ENCODE data around the gene APRT. TPM values are rescaled to one million over a fixed set of nuclear protein-coding genes. Genes with fewer than 3 reads are reported as not detected.

Gene APRT
- total and polyA plus RNA-seq, 4 experiments from 2014 or later = 171 to 624 (median 372) TPM

DNA sequence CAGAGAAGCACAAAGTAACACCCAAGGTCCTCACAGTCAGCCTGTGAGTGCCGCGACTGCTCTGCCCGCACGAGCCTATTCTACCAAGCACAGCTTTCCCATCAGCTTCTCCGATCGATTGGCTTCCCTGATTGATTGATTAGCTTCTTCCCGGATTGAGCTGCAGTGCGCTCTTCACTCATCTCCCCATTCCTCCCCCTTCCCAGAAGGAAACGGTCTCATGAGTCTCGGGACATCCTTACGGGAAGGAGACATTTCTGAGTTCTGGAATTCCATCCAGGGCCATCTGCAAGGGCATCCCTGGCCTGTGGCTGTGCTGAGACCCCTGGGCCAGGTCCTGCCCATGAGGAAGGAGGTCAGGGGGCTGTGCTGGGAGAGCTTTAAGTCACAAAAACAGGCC lies 44.8 kb downstream of the APRT start:
- H3K36me3 ChIP-seq (ENCODE audit: insufficient read depth, low read length) = peaks cover 4% of the 10 kb centered on the region
- H3K27ac Mint-ChIP-seq = peak overlapping the region; percentile 43 to 91 (median 80)
- no peaks in the 10 kb centered on the region for H3K9me3 Mint-ChIP-seq
- peak overlapping the region in 4 of 8 donors; percentile 11 to 31 (median 30) for H3K4me3 Mint-ChIP-seq
- intact Hi-C loops (cut with micrococcal nuclease) = loop anchor here (2.0 kb wide), 1 partner anchor 14 kb away; no protein-coding TSS in a partner anchor
- no peak overlapping the region for H3K4me3 ChIP-seq (ENCODE audit: low read length in 2 of 2)
- no peaks in the 10 kb centered on the region for H3K27me3 ChIP-seq (ENCODE audit: insufficient read depth, low read length)
- CTCF ChIA-PET (ENCODE audit: partially characterized antibody) = interaction anchor here (1.4 to 1.9 kb wide), 3 partner anchors 12 to 30 kb away, joined by 4 to 9 read pairs (median 5); no protein-coding TSS in a partner anchor
- POLR2A ChIA-PET (ENCODE audit: partially characterized antibody) = interaction anchor here (1.2 to 7.2 kb wide), 2 partner anchors 9 to 14 kb away, joined by 3 to 62 read pairs; no protein-coding TSS in a partner anchor
- peaks cover 13 to 67% (median 33%) of the 10 kb centered on the region in 4 donors for H3K4me1 Mint-ChIP-seq
- no peak for DNase-seq
- no peaks in the 10 kb centered on the region for H3K27me3 Mint-ChIP-seq
- H3K27ac ChIP-seq (ENCODE audit: low read depth, low read length) = no peak overlapping the region
- H3K4me1 ChIP-seq (ENCODE audit: insufficient read depth, low read length) = peaks cover 80% of the 10 kb centered on the region
- peaks cover 0 to 19% of the 10 kb centered on the region in 2 donors for H3K36me3 Mint-ChIP-seq
- H3K9me3 ChIP-seq (ENCODE audit: control insufficient read depth in 1 of 2, low read length in 2 of 2) = no peaks in the 10 kb centered on the region

DNA sequence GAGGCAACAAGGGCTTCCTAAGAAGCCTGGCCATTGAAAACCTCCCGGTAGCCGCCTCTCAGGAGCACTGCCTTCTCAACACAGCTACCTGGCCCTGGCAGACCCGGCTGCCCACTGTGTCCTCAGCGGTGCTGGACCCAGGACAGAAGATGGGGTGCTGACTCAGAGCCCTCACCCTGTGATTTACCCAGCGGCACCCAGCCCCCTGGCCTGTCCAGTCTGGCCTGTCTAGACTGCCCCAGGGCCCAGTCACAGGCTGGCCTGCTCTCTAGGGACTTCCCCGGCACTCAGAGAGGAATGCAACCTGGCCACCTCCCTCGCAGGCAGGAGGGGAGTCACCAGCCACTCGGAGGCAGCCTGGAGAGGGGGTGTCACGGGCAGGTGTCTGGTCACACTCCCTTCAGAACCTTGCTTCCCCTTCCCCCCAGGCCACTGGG lies 46.8 kb downstream of the APRT start:
- Mint-ChIP-seq H3K4me1 (peaks cover 15 to 63% (median 32%) of the 10 kb centered on the region in 4 donors), H3K27ac (peak overlapping the region in 5 of 7 donors; percentile 25 to 65 (median 42)), H3K27me3 (no peaks in the 10 kb centered on the region), H3K4me3 (no peak overlapping the region), H3K36me3 (peaks cover 0 to 19% of the 10 kb centered on the region in 2 donors), H3K9me3 (no peaks in the 10 kb centered on the region)
- Histone ChIP-seq H3K9me3 (ENCODE audit: control insufficient read depth in 1 of 2, low read length in 2 of 2) (no peaks in the 10 kb centered on the region), H3K27ac (ENCODE audit: low read depth, low read length) (no peak overlapping the region), H3K36me3 (ENCODE audit: insufficient read depth, low read length) (peaks cover 4% of the 10 kb centered on the region), H3K4me1 (ENCODE audit: insufficient read depth, low read length) (peaks cover 83% of the 10 kb centered on the region), H3K27me3 (ENCODE audit: insufficient read depth, low read length) (no peaks in the 10 kb centered on the region), H3K4me3 (ENCODE audit: low read length in 2 of 2) (no peak overlapping the region)
- intact Hi-C loops (cut with micrococcal nuclease) = no loop called here
- ChIA-PET CTCF (ENCODE audit: partially characterized antibody) (interaction anchor here (0.8 to 3.3 kb wide), 2 partner anchors 16 to 22 kb away, joined by 3 to 10 read pairs; no protein-coding TSS in a partner anchor), POLR2A (ENCODE audit: partially characterized antibody) (interaction anchor here (1.1 to 7.2 kb wide), 4 partner anchors 16 to 58 kb away, joined by 4 to 62 read pairs (median 4); no protein-coding TSS in a partner anchor)
- DNase-seq = peak in 1 of 5 donors; percentile 31

DNA sequence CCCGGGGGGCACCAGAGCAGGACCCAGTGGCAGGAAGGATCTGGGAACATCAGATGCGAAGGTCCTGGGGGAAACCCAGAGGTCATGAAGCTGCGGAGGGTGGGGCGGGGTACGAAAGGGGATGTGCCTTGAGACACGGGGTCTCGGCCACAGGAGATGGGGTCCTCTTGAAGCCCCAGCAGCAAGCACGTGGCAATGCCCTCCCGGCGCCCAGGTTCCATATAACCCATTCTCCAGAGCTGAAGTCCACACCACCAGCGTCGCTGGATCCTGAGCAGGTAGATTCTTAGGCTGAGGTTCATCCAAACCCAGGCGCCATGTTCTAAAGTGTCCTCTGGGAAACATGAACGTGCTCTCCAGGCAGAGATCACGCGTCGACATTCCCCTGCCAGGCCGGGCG lies 47.6 kb downstream of the APRT start:
- Mint-ChIP-seq H3K4me3 (no peak overlapping the region), H3K27me3 (no peaks in the 10 kb centered on the region), H3K9me3 (no peaks in the 10 kb centered on the region), H3K27ac (peak overlapping the region in 4 of 7 donors; percentile 22 to 57 (median 54)), H3K36me3 (peaks cover 0 to 23% of the 10 kb centered on the region in 2 donors), H3K4me1 (peaks cover 18 to 63% (median 33%) of the 10 kb centered on the region in 4 donors)
- Histone ChIP-seq H3K27ac (ENCODE audit: low read depth, low read length) (no peak overlapping the region), H3K9me3 (ENCODE audit: control insufficient read depth in 1 of 2, low read length in 2 of 2) (no peaks in the 10 kb centered on the region), H3K4me1 (ENCODE audit: insufficient read depth, low read length) (peaks cover 83% of the 10 kb centered on the region), H3K36me3 (ENCODE audit: insufficient read depth, low read length) (peaks cover 1% of the 10 kb centered on the region), H3K4me3 (ENCODE audit: low read length in 2 of 2) (no peak overlapping the region), H3K27me3 (ENCODE audit: insufficient read depth, low read length) (no peaks in the 10 kb centered on the region)
- CTCF ChIA-PET (ENCODE audit: partially characterized antibody) = interaction anchor here (0.8 to 3.3 kb wide), 5 partner anchors 9 to 94 kb away, joined by 3 to 10 read pairs (median 3); no protein-coding TSS in a partner anchor
- no peak for DNase-seq
- intact Hi-C loops (cut with micrococcal nuclease) = no loop called here
- POLR2A ChIA-PET (ENCODE audit: partially characterized antibody) = interaction anchor here (1.0 to 2.7 kb wide), 4 partner anchors 17 to 63 kb away, joined by 4 to 18 read pairs (median 4); no protein-coding TSS in a partner anchor

DNA sequence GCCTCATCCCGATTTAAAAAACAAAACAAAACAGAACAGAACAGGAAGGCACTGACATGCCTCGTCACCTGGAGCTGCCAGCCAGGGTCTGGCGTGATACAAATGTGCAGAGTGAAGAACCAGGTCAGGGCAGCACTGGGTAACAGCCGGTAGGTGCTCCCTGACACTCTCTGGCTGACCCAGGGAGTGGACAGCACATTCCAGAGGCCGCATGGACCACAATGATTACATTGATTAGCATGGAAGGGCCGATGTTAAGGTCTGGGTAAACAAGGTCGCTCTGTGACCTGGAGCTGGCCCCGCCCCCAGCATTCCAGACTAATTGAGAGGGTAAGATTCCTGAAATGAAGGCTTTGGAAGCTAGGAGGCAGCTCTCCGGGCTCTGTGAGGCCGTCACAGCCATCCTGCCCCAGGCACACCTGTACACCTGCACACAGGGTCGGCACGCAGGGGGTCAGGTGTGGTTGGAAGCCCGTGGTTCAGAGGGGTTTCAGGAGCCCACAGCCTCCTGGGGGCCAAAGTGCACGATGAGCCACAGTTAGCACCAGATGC lies 48.1 kb downstream of the APRT start:
- H3K27me3 ChIP-seq (ENCODE audit: insufficient read depth, low read length) = no peaks in the 10 kb centered on the region
- intact Hi-C loops (cut with micrococcal nuclease) = no loop called here
- H3K4me3 Mint-ChIP-seq = peak overlapping the region in 1 of 8 donors; percentile 14
- no peaks in the 10 kb centered on the region for H3K9me3 ChIP-seq (ENCODE audit: control insufficient read depth in 1 of 2, low read length in 2 of 2)
- H3K9me3 Mint-ChIP-seq = no peaks in the 10 kb centered on the region
- no peaks in the 10 kb centered on the region for H3K36me3 ChIP-seq (ENCODE audit: insufficient read depth, low read length)
- no peaks in the 10 kb centered on the region for H3K27me3 Mint-ChIP-seq
- H3K4me1 Mint-ChIP-seq = peaks cover 22 to 63% (median 36%) of the 10 kb centered on the region in 4 donors
- CTCF ChIA-PET (ENCODE audit: partially characterized antibody) = interaction anchor here (1.3 to 3.3 kb wide), 5 partner anchors 9 to 94 kb away, joined by 3 to 10 read pairs (median 6); no protein-coding TSS in a partner anchor
- H3K36me3 Mint-ChIP-seq = peaks cover 0 to 25% of the 10 kb centered on the region in 2 donors
- H3K27ac ChIP-seq (ENCODE audit: low read depth, low read length) = no peak overlapping the region
- peaks cover 83% of the 10 kb centered on the region for H3K4me1 ChIP-seq (ENCODE audit: insufficient read depth, low read length)
- H3K27ac Mint-ChIP-seq = peak overlapping the region in 6 of 7 donors; percentile 13 to 66 (median 52)
- H3K4me3 ChIP-seq (ENCODE audit: low read length in 2 of 2) = no peak overlapping the region
- POLR2A ChIA-PET (ENCODE audit: partially characterized antibody) = interaction anchor here (1.0 to 2.7 kb wide), 4 partner anchors 17 to 63 kb away, joined by 4 to 18 read pairs (median 4); no protein-coding TSS in a partner anchor
- DNase-seq = peak in 1 of 5 donors; percentile 26

DNA sequence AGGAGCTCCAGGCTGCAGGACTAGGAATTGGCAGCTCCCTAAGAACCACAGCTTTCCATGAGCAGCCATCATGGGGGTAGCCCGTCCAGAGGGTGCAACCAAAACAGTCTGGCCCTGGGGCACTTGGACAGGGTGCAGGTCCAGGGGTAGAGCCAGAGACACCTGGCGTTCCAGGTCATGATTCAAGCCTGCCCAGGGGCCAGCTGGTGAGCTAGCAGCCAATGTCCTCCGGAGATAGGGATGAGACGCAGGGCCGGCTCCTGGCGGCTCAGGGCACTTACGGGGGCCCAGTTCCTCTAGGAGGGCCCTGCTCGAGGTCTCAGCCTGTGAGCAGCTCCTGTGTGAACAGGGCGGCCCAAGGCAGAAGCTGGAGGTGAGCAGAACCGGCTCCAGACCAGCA lies 48.8 kb downstream of the APRT start:
- no peaks in the 10 kb centered on the region for H3K36me3 ChIP-seq (ENCODE audit: insufficient read depth, low read length)
- POLR2A ChIA-PET (ENCODE audit: partially characterized antibody) = interaction anchor here (0.6 to 2.7 kb wide), 2 partner anchors 15 to 19 kb away, joined by 3 to 18 read pairs; no protein-coding TSS in a partner anchor
- no peaks in the 10 kb centered on the region for H3K9me3 ChIP-seq (ENCODE audit: control insufficient read depth in 1 of 2, low read length in 2 of 2)
- peaks cover 83% of the 10 kb centered on the region for H3K4me1 ChIP-seq (ENCODE audit: insufficient read depth, low read length)
- no peak overlapping the region for H3K4me3 Mint-ChIP-seq
- peaks cover 27 to 68% (median 41%) of the 10 kb centered on the region in 4 donors for H3K4me1 Mint-ChIP-seq
- H3K36me3 Mint-ChIP-seq = peaks cover 0 to 25% of the 10 kb centered on the region in 2 donors
- peak overlapping the region in 2 of 7 donors; percentile 18 to 57 for H3K27ac Mint-ChIP-seq
- intact Hi-C loops (cut with micrococcal nuclease) = no loop called here
- CTCF ChIA-PET (ENCODE audit: partially characterized antibody) = interaction anchor here (1.3 to 3.3 kb wide), 6 partner anchors 8 to 95 kb away, joined by 3 to 10 read pairs (median 6); no protein-coding TSS in a partner anchor
- H3K27me3 ChIP-seq (ENCODE audit: insufficient read depth, low read length) = no peaks in the 10 kb centered on the region
- no peaks in the 10 kb centered on the region for H3K9me3 Mint-ChIP-seq
- H3K27me3 Mint-ChIP-seq = no peaks in the 10 kb centered on the region
- no peak for DNase-seq
- H3K27ac ChIP-seq (ENCODE audit: low read depth, low read length) = no peak overlapping the region
- H3K4me3 ChIP-seq (ENCODE audit: low read length in 2 of 2) = no peak overlapping the region

DNA sequence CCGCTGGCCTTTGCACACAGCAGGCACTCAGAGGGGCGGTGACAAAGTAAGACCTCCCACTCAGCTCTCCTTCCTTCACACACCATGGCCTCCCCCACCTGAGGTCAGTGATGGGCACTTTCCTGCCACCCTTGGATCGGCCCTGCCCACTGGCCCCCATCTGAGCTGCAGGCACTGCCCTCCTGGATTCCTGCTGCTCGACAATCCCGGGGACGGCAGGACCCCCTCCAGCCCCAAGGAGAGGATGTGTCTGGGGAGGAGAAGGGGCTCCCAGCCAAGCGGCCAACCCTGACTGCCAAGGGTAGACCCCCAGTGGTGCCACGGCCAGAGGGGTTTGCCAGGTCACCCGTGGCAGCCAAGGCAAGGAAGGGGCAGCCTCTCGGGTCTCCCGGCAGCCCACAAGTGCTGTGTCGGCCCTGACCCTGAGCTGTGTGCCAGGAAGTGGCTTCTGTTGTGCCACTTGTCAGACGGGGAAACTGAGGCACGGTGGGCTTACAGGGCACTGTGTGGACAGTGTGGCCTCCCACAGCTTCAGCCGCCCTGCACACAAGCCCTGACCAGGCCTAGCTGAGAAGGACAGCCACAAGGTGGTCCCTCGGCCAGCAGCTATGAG lies 49.4 kb downstream of the APRT start:
- Histone ChIP-seq H3K27me3 (ENCODE audit: insufficient read depth, low read length) (no peaks in the 10 kb centered on the region), H3K4me1 (ENCODE audit: insufficient read depth, low read length) (peaks cover 83% of the 10 kb centered on the region), H3K27ac (ENCODE audit: low read depth, low read length) (peak overlapping the region; percentile 3), H3K4me3 (ENCODE audit: low read length in 2 of 2) (no peak overlapping the region), H3K9me3 (ENCODE audit: control insufficient read depth in 1 of 2, low read length in 2 of 2) (no peaks in the 10 kb centered on the region), H3K36me3 (ENCODE audit: insufficient read depth, low read length) (no peaks in the 10 kb centered on the region)
- Mint-ChIP-seq H3K36me3 (peaks cover 0 to 25% of the 10 kb centered on the region in 2 donors), H3K4me3 (no peak overlapping the region), H3K27me3 (no peaks in the 10 kb centered on the region), H3K4me1 (peaks cover 26 to 68% (median 38%) of the 10 kb centered on the region in 4 donors), H3K9me3 (no peaks in the 10 kb centered on the region), H3K27ac (peak overlapping the region in 2 of 7 donors; percentile 31 to 85)
- POLR2A ChIA-PET (ENCODE audit: partially characterized antibody) = interaction anchor here (0.6 to 2.7 kb wide), 3 partner anchors 15 to 94 kb away, joined by 3 to 18 read pairs (median 3); partner anchors contain the start of genes GALNS and TRAPPC2L
- DNase-seq = peak in 1 of 5 donors; percentile 25
- CTCF ChIA-PET (ENCODE audit: partially characterized antibody) = interaction anchor here (1.5 to 3.3 kb wide), 4 partner anchors 17 to 25 kb away, joined by 5 to 10 read pairs (median 8); no protein-coding TSS in a partner anchor
- intact Hi-C loops (cut with micrococcal nuclease) = no loop called here
